Bronchial smooth muscle cell (primary cell): ENCODE results near the gene PKN3. TPM values are rescaled to one million over a fixed set of nuclear protein-coding genes. Genes with fewer than 3 reads are reported as not detected.

ENCODE experiments used
- total RNA-seq: library from RNA; depleted of rRNA; stranded (reverse); fragments of >200 nt; gene quantifications from 2 replicates; pipeline ENCODE4 v1.2.1, GENCODE V29; 2014

The PKN3 gene
- 0.34 and 0.79 TPM in 2 replicates for total RNA-seq

DNA sequence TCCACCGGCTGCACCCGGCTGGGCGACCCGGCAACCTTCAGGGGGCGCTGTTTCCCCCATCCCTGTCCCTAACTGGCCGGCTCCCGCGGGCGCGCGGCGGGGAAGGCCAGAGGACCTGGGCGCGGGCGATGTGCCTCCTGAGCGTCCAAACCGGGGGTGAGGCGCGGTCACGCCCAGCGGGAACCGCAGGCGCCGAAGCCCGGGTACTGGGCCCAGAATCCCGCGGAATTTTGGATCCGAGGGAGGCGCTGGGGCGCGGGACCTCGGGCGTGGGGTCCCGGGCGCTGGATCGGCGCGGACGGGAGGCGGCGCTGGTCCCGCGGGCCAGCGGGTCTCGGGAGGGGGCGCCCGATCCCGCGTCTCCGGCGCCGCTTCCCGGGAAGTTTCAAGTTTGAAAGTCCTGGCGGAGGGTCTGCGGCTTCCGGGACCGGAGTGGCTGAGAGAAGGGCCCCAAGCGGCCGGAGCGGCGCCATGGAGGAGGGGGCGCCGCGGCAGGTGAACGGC is at the start of gene PKN3:
PKN3 (plus strand) TSS at position 59 of the 504 bp plus-strand sequence; CDS start at position 472, 413 bp downstream.

DNA sequence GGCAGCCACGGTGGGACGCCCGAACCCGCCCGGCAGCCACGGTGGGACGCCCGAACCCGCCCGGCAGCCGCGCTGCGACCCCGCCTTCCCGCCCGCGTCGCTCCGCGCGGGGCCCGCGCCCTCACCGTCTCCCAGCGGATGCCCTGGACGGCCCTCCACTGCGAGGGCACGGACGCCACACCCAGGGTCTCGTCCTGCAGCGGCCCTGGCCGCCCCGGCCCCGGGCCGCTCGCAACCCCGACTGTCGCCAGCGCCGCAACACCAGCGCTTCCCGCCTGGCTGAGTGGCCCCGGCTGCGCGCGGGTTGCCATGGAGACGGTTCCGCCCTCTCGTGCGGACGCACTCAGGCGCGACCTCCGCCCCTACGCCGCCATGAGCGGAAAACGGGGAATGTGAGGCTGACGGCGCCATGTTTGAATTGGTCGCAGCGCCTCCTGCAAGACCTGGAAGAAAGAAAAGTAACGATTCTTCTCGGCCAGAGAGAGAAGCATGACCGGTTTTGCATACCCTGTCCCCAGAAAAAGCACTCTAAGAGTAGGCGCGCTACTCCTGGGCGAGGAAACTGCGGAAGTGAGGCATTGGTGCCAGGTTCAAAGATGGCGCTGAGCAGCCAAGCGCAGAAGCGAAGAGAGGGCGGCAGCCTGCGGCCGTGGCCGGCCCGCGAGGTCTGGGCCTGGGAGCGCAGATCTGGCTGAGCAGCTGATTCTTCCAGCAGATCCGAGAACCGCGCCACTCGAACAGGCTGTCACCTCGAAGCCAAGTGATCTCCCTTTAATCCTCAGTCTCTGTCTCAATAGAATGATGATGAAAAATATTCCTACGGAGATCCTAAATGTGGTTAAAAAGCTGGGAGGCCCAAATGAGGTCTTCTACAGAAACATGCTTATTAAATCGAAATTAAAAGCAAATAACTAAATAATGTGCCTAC is 45.6 kb upstream of the PKN3 start, which contains the start of gene DYNC2I2:
DYNC2I2 (minus strand) TSS at position 432 of the 928 bp plus-strand sequence; CDS start at position 311, 121 bp downstream.

DNA sequence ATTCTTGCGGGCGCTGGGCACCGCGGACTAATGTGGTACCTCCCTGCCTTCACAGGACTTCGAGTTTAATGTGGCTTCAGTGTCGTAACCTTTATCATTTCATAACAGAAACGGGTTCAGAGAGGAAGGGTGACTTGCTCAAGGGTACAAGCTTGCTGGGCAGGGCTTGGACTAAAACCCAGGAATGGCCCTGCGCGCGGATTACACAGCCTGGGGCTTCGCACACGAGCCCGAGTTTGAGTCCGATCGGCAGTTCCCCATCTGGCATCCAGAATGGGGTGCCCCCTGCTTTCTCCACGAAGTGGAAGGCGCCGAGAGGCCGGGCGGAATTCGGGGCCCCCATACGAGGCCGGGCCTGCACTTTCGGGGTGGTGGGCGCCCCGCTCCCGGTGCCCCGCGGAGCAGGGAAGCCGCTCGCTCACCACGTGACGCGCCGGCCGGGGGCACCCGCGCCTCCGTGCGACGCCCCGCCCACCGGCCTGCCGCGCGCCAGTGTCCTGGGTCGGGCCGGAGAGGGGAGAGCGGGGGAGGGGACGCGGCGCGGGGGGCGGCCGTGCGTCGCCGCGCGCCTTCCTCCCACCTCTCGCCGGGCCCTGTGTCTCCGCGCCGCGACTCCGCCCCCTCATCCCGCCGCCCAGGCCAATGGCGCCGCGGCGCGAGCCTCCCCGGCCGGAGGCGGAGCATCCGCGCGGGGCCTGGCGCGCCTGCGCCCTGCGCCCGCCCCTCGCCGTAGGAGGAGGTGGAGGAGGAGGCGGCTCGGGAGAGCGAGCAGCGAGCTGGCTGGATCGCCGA is 13.6 kb upstream of the PKN3 start, which contains the start of gene SET:
SET (plus strand) TSS at position 722 of the 792 bp plus-strand sequence. CDS start 361 bp downstream, outside the sequence.

DNA sequence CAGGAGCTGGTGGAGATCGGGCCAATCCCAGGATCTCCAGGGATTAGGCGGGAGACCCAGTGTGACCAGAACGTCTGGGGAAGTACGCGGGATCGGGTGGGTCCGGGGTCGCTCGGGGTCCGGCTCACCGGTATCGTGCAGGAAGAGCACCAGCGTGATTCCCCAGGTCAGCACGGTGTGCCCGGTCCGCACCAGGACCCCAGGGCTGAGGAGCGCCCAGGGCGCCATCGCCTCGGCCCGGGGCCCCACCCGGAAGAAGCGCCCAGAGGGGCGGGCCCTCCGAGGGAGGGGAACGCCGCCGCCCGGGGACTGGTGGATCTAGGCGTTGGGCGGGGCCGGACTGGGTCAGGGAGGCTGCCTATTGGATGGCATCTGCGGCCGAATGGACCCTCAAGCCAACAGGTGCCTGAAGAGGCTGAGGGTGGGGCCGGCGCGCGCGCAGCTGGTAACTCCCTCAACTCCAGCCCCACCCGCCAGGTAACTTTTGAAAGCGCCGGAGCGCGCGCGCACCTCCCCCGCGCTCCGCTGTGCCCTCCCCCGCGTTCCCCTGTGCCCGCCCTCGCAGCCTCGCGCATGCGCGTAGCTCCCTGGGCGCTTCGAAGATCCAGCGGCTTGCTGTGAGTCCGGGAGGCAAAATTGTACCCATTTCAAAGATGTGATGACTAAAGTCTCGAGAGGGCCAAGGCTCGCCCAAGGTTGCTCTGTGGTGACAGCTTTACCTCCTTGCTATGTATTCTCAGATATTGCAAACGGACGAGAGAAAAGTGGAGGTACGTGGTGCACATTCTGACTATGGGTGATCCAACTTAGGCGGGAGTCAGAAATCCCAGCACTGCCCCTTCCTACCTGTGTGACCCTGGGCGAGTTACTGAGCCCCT is 21.8 kb downstream of the PKN3 start, which contains the start of gene ZDHHC12:
ZDHHC12 (minus strand) TSS at position 262 of the 878 bp plus-strand sequence; CDS start at position 228, 34 bp downstream.

Other genes starting within 250 kb of the PKN3 start
- 21.4 and 21.6 TPM in 2 replicates for gene ODF2, start 246.5 kb upstream of the PKN3 start, total RNA-seq
- gene GLE1, start 197.8 kb upstream of the PKN3 start, total RNA-seq, result 17.5 and 19.4 TPM in 2 replicates
- 362 and 422 TPM in 2 replicates for gene SPTAN1, start 149.9 kb upstream of the PKN3 start, total RNA-seq
- 27.0 and 31.7 TPM in 2 replicates for gene DYNC2I2, start 45.7 kb upstream of the PKN3 start, total RNA-seq
- 463 and 530 TPM in 2 replicates for gene SET, start 13.3 kb upstream of the PKN3 start, total RNA-seq
- 23.4 and 28.7 TPM in 2 replicates for gene ZDHHC12, start 21.6 kb downstream of the PKN3 start, total RNA-seq
- gene ZER1, start 69.4 kb downstream of the PKN3 start, total RNA-seq, result 16.8 and 19.1 TPM in 2 replicates
- 9.0 and 10.8 TPM in 2 replicates for gene TBC1D13, start 84.8 kb downstream of the PKN3 start, total RNA-seq
- gene ENDOG, start 116.0 kb downstream of the PKN3 start, total RNA-seq, result 17.5 and 22.2 TPM in 2 replicates
- 10.7 and 11.2 TPM in 2 replicates for gene SPOUT1, start 127.3 kb downstream of the PKN3 start, total RNA-seq
- gene KYAT1, start 179.4 kb downstream of the PKN3 start, total RNA-seq, result 8.4 and 8.7 TPM in 2 replicates
- 21.0 and 27.0 TPM in 2 replicates for gene LRRC8A, start 179.6 kb downstream of the PKN3 start, total RNA-seq
- 16.2 and 16.3 TPM in 2 replicates for gene PHYHD1, start 218.5 kb downstream of the PKN3 start, total RNA-seq
- 26.0 and 28.4 TPM in 2 replicates for gene DOLK, start 245.1 kb downstream of the PKN3 start, total RNA-seq
- 26.2 and 32.5 TPM in 2 replicates for gene NUP188, start 245.2 kb downstream of the PKN3 start, total RNA-seq